GM19025 (cell line): ENCODE results near the gene ADAMTS12.
A peak's percentile ranks its signal among the peaks of the same experiment; 100 is the strongest.
"Not testable (repeated sequence)": the region's sequence is repeated elsewhere in the genome, so short reads cannot be mapped to it uniquely, and the experiment has no call there.

ENCODE experiments used
- ATAC-seq: cut with Tn5 transposase; IDR thresholded peaks from one replicate; pipeline ENCODE4 v1.9.1; 2021; ENCODE audit warnings: mild to moderate bottlenecking, low read depth, moderate library complexity; ENCODE audit not compliant: unreplicated experiment

Gene ADAMTS12

GRCh38 chr5:33914844-33915243 is 23.1 kb upstream of the ADAMTS12 start:
- not testable (repeated sequence) for ATAC-seq

GRCh38 chr5:33906248-33906647 is 14.5 kb upstream of the ADAMTS12 start:
- not testable (repeated sequence) for ATAC-seq

- no peak for ATAC-seq
These were observed 13.6 kb upstream of the ADAMTS12 start for GRCh38 chr5:33905381-33905780.

- ATAC-seq, result no peak
These were observed 11.3 kb upstream of the ADAMTS12 start for GRCh38 chr5:33903118-33903517.

- ATAC-seq, result no peak
These were observed 9.4 kb upstream of the ADAMTS12 start for GRCh38 chr5:33901156-33901555.

- no peak for ATAC-seq
These were observed 2.8 kb upstream of the ADAMTS12 start for GRCh38 chr5:33894566-33894965.

GRCh38 chr5:33892620-33893137 is 889 bp upstream of the ADAMTS12 start:
- no peak for ATAC-seq

- no peak for ATAC-seq
These were observed 373 bp downstream of the ADAMTS12 start for GRCh38 chr5:33891446-33891787.

GRCh38 chr5:33890131-33891032 is 1.4 kb downstream of the ADAMTS12 start:
- no peak for ATAC-seq

- ATAC-seq, result no peak
These were observed 3.2 kb downstream of the ADAMTS12 start for GRCh38 chr5:33888587-33888986.

GRCh38 chr5:33887268-33887667 is 4.5 kb downstream of the ADAMTS12 start:
- ATAC-seq, result no peak

- ATAC-seq, result no peak
These were observed 5.5 kb downstream of the ADAMTS12 start for GRCh38 chr5:33886283-33886682.

GRCh38 chr5:33885679-33886078 is 6.1 kb downstream of the ADAMTS12 start:
- ATAC-seq, result no peak

GRCh38 chr5:33883482-33883881 is 8.3 kb downstream of the ADAMTS12 start:
- ATAC-seq, result no peak

- ATAC-seq, result no peak
These were observed 11.5 kb downstream of the ADAMTS12 start for GRCh38 chr5:33880319-33880718.

GRCh38 chr5:33877449-33877848 is 14.3 kb downstream of the ADAMTS12 start:
- no peak for ATAC-seq

- no peak for ATAC-seq
These were observed 24.5 kb downstream of the ADAMTS12 start for GRCh38 chr5:33867241-33867640.

- ATAC-seq, result not testable (repeated sequence)
These were observed 32.6 kb downstream of the ADAMTS12 start for GRCh38 chr5:33859177-33859576.

GRCh38 chr5:33857037-33857436 is 34.8 kb downstream of the ADAMTS12 start:
- ATAC-seq, result peak; percentile 82

- no peak for ATAC-seq
These were observed 36.4 kb downstream of the ADAMTS12 start for GRCh38 chr5:33855396-33855795.

GRCh38 chr5:33854733-33855151 is 37.0 kb downstream of the ADAMTS12 start:
- no peak for ATAC-seq

GRCh38 chr5:33852837-33853236 is 39.0 kb downstream of the ADAMTS12 start:
- no peak for ATAC-seq
